ENCODE measurements around the gene ARHGEF17.

- TF ChIP-seq FOXM1 (IDR thresholded peaks at IDR 0.05; ENCODE audit: borderline replicate concordance) = no peak
- no peak for TF ChIP-seq SP1 (IDR thresholded peaks at IDR 0.05)
- no peak for TF ChIP-seq ELF4 (IDR thresholded peaks at IDR 0.05)
These were observed 71.3 kb downstream of the ARHGEF17 start for GRCh38 chr11:73379189-73379880.
